Measurements from ENCODE around the gene WDR45. TPM values are rescaled to one million over a fixed set of nuclear protein-coding genes. Genes with fewer than 3 reads are reported as not detected.

Gene WDR45
- polyA plus RNA-seq, 1 donor (not counting 4 experiments of a cell fraction or from before 2014, with no cell fraction given): 43.1 TPM

GRCh38 chrX:49037883-49038475, 41.7 kb downstream of the WDR45 start:
- H3K36me3 ChIP-seq (ENCODE audit: control insufficient read depth in 2 of 2, extremely low read depth in 1 of 2, insufficient read depth in 2 of 2, low read length in 2 of 2): peaks cover 12 to 29% of the 10 kb centered on the region in 2 experiments
- no peak overlapping the region for H3K4me3 ChIP-seq (ENCODE audit: control insufficient read depth in 2 of 3, extremely low read depth in 1 of 3, insufficient read depth in 2 of 3, low read depth in 1 of 3, low read length in 3 of 3)
- H3K4me2 ChIP-seq (ENCODE audit: control insufficient read depth, extremely low read depth, insufficient read depth, low read depth, low read length): no peak overlapping the region
- H2AFZ ChIP-seq (ENCODE audit: control insufficient read depth, low read length): no peak overlapping the region
- peaks cover 16% of the 10 kb centered on the region for H3K4me1 ChIP-seq (ENCODE audit: control insufficient read depth, extremely low read depth, insufficient read depth, low read length)
- TF ChIP-seq CTCF (optimal IDR thresholded peaks at IDR 0.05 in 1 of 3, IDR thresholded peaks at IDR 0.05 in 1 of 3, conservative IDR thresholded peaks at IDR 0.05 in 1 of 3; ENCODE audit: extremely low read depth in 1 of 3, insufficient read depth in 2 of 3, low read length in 3 of 3) (no peak), EZH2 (IDR thresholded peaks at IDR 0.05; ENCODE audit: low read length) (no peak)
- FAIRE-seq: no peak
- H4K20me1 ChIP-seq (ENCODE audit: control insufficient read depth, extremely low read depth, insufficient read depth, low read length): no peaks in the 10 kb centered on the region
- H3K9ac ChIP-seq (ENCODE audit: control insufficient read depth, extremely low read depth, insufficient read depth, low read length): no peak overlapping the region
- DNase-seq (ENCODE audit: low read depth, low spot score): no peak
- peaks cover 27% of the 10 kb centered on the region for H3K79me2 ChIP-seq (ENCODE audit: control insufficient read depth, insufficient read depth, low read length)
- H3K27me3 ChIP-seq (ENCODE audit: control insufficient read depth, extremely low read depth, insufficient read depth, low read length): no peaks in the 10 kb centered on the region
- H3K9me1 ChIP-seq (ENCODE audit: control insufficient read depth, extremely low read depth, insufficient read depth, low read length): no peaks in the 10 kb centered on the region
- dilution Hi-C loops (cut with MboI; ENCODE audit: extremely low pct_ligation_motif_present, low sequenced_read_pairs): no loop called here
- no peak overlapping the region for H3K27ac ChIP-seq (ENCODE audit: control insufficient read depth, insufficient read depth, low read length)
- H3K9me3 ChIP-seq (ENCODE audit: control insufficient read depth, low read depth, low read length): no peaks in the 10 kb centered on the region

GRCh38 chrX:49030283-49030682, 49.4 kb downstream of the WDR45 start:
- no peaks in the 10 kb centered on the region for H3K9me1 ChIP-seq (ENCODE audit: control insufficient read depth, extremely low read depth, insufficient read depth, low read length)
- H3K27me3 ChIP-seq (ENCODE audit: control insufficient read depth, extremely low read depth, insufficient read depth, low read length): no peaks in the 10 kb centered on the region
- H3K9ac ChIP-seq (ENCODE audit: control insufficient read depth, extremely low read depth, insufficient read depth, low read length): no peak overlapping the region
- no peak overlapping the region for H3K27ac ChIP-seq (ENCODE audit: control insufficient read depth, insufficient read depth, low read length)
- no peaks in the 10 kb centered on the region for H3K9me3 ChIP-seq (ENCODE audit: control insufficient read depth, low read depth, low read length)
- no peak overlapping the region for H2AFZ ChIP-seq (ENCODE audit: control insufficient read depth, low read length)
- H3K4me1 ChIP-seq (ENCODE audit: control insufficient read depth, extremely low read depth, insufficient read depth, low read length): peaks cover 5% of the 10 kb centered on the region
- no peak overlapping the region for H3K4me2 ChIP-seq (ENCODE audit: control insufficient read depth, extremely low read depth, insufficient read depth, low read depth, low read length)
- DNase-seq (ENCODE audit: low read depth, low spot score) (no peak), FAIRE-seq (no peak)
- H3K36me3 ChIP-seq (ENCODE audit: control insufficient read depth in 2 of 2, extremely low read depth in 1 of 2, insufficient read depth in 2 of 2, low read length in 2 of 2): peaks cover 12 to 16% of the 10 kb centered on the region in 2 experiments
- H3K79me2 ChIP-seq (ENCODE audit: control insufficient read depth, insufficient read depth, low read length): no peaks in the 10 kb centered on the region
- TF ChIP-seq CTCF (optimal IDR thresholded peaks at IDR 0.05 in 1 of 3, IDR thresholded peaks at IDR 0.05 in 1 of 3, conservative IDR thresholded peaks at IDR 0.05 in 1 of 3; ENCODE audit: extremely low read depth in 1 of 3, insufficient read depth in 2 of 3, low read length in 3 of 3) (no peak), EZH2 (IDR thresholded peaks at IDR 0.05; ENCODE audit: low read length) (no peak)
- no peak overlapping the region for H3K4me3 ChIP-seq (ENCODE audit: control insufficient read depth in 2 of 3, extremely low read depth in 1 of 3, insufficient read depth in 2 of 3, low read depth in 1 of 3, low read length in 3 of 3)
- H4K20me1 ChIP-seq (ENCODE audit: control insufficient read depth, extremely low read depth, insufficient read depth, low read length): no peaks in the 10 kb centered on the region
- dilution Hi-C loops (cut with MboI; ENCODE audit: extremely low pct_ligation_motif_present, low sequenced_read_pairs): no loop called here
